Cardiac fibroblast (primary cell): ENCODE results near the gene HDGF.
A peak's percentile ranks its signal among the peaks of the same experiment; 100 is the strongest.

Experiments
- DNase-seq, 2 donors: peaks; one replicate each; pipeline versions ENCODE4 v3.0.0 to v3.0.0-alpha.2; 2010; ENCODE audit warnings: low read depth in 2 of 2
- H3K4me3 ChIP-seq, 2 donors: replicated peaks in 1 of 2; 1 replicate in 1 of 2; 2 replicates in 1 of 2; pipeline ENCODE4 v1.5.1; 2011; ENCODE audit warnings: low read depth in 2 of 2, low read length in 2 of 2, mild to moderate bottlenecking in 2 of 2, moderate library complexity in 1 of 2
- CTCF ChIP-seq: IDR thresholded peaks from one replicate; pipeline ENCODE4 v1.5.1; 2011; ENCODE audit warnings: low read depth, mild to moderate bottlenecking, low read length, inconsistent platforms

The HDGF gene

GRCh38 chr1:156733989-156734584 lies 17.4 kb downstream of the HDGF start:
- no peak for DNase-seq
- no peak for TF ChIP-seq CTCF
- no peak overlapping the region for H3K4me3 ChIP-seq

- peak; percentile 98 to 99 for DNase-seq
- peak within 1 kb of the TSS; percentile 88 to 99 for H3K4me3 ChIP-seq
- no peak for TF ChIP-seq CTCF
Observed at GRCh38 chr1:156728599-156729462, 22.6 kb downstream of the HDGF start, which contains the start of gene ISG20L2. Gene ISG20L2 (minus strand): TSS chr1:156728766. CDS start chr1:156727652, 1,114 bp downstream.

- no peak for TF ChIP-seq CTCF
- peak; percentile 83 for DNase-seq
- H3K4me3 ChIP-seq, result peak within 1 kb of the TSS; percentile 88 to 99
Observed at GRCh38 chr1:156727926-156728598, 23.4 kb downstream of the HDGF start, which contains the start of gene METTL25B. Gene METTL25B (plus strand): TSS chr1:156728469. CDS start chr1:156729105, 636 bp downstream.

GRCh38 chr1:156727492-156727891 lies 24.0 kb downstream of the HDGF start:
- TF ChIP-seq CTCF, result no peak
- peak overlapping the region; percentile 88 to 99 for H3K4me3 ChIP-seq
- no peak for DNase-seq

GRCh38 chr1:156726549-156727226 lies 24.8 kb downstream of the HDGF start:
- peak; percentile 64 for TF ChIP-seq CTCF
- H3K4me3 ChIP-seq, result peak overlapping the region; percentile 24 to 99
- DNase-seq, result peak; percentile 76 to 79

- peak; percentile 94 to 95 for DNase-seq
- peak; percentile 93 for TF ChIP-seq CTCF
- peak overlapping the region; percentile 24 to 99 for H3K4me3 ChIP-seq
Observed at GRCh38 chr1:156725683-156726280, 25.7 kb downstream of the HDGF start.
